GM12865 (cell line): ENCODE measurements around the gene DET1.

ENCODE experiments used
- DNase-seq: peaks from one replicate; pipeline ENCODE4 v3.0.0; 2010; ENCODE audit warnings: low read depth
- H3K4me3 ChIP-seq: 2 replicates; pipeline ENCODE4 v1.5.1; 2011; ENCODE audit warnings: mild to moderate bottlenecking, low read depth, low read length, control low read depth
- CTCF ChIP-seq: IDR thresholded peaks from 2 replicates; pipeline ENCODE4 v1.5.1; 2011; ENCODE audit warnings: low read length, control low read depth, low read depth, inconsistent platforms; ENCODE audit not compliant: insufficient read depth; ENCODE audit errors: missing control alignments

The DET1 gene

GRCh38 chr15:88509321-88509720 is 37.2 kb downstream of the DET1 start:
- no peak for DNase-seq
- H3K4me3 ChIP-seq, result no peak overlapping the region
- no peak for TF ChIP-seq CTCF

GRCh38 chr15:88506628-88507027 is 39.9 kb downstream of the DET1 start:
- no peak for DNase-seq
- H3K4me3 ChIP-seq, result no peak overlapping the region
- TF ChIP-seq CTCF, result no peak

- no peak overlapping the region for H3K4me3 ChIP-seq
- DNase-seq, result no peak
- TF ChIP-seq CTCF, result no peak
Observed at GRCh38 chr15:88505721-88506120, 40.8 kb downstream of the DET1 start.

GRCh38 chr15:88504445-88504844 is 42.0 kb downstream of the DET1 start:
- H3K4me3 ChIP-seq, result no peak overlapping the region
- no peak for TF ChIP-seq CTCF
- DNase-seq, result no peak

GRCh38 chr15:88498996-88499395 is 47.5 kb downstream of the DET1 start:
- no peak overlapping the region for H3K4me3 ChIP-seq
- no peak for TF ChIP-seq CTCF
- no peak for DNase-seq

- H3K4me3 ChIP-seq, result no peak overlapping the region
- no peak for TF ChIP-seq CTCF
- no peak for DNase-seq
Observed at GRCh38 chr15:88497109-88497765, 49.2 kb downstream of the DET1 start.

- no peak for TF ChIP-seq CTCF
- DNase-seq, result no peak
- H3K4me3 ChIP-seq, result no peak overlapping the region
Observed at GRCh38 chr15:88493844-88494243, 52.6 kb downstream of the DET1 start.
